Activated naive CD8-positive, alpha-beta T cell (primary cell): Measurements from ENCODE around the gene GNA12.

Source experiments
- H3K27ac Mint-ChIP-seq: one replicate; pipeline ENCODE4 v1.8.0; 2021; ENCODE audit warnings: mixed read lengths
- H3K27me3 Mint-ChIP-seq: one replicate; pipeline ENCODE4 v1.8.0; 2021; ENCODE audit warnings: mixed read lengths
- H3K36me3 Mint-ChIP-seq: one replicate; pipeline ENCODE4 v1.8.0; 2021; ENCODE audit warnings: mixed read lengths
- H3K4me1 Mint-ChIP-seq: one replicate; pipeline ENCODE4 v1.8.0; 2021; ENCODE audit warnings: low read depth, mixed read lengths
- H3K4me3 Mint-ChIP-seq: one replicate; pipeline ENCODE4 v1.8.0; 2021; ENCODE audit warnings: mild to moderate bottlenecking, mixed read lengths
- H3K9me3 Mint-ChIP-seq: one replicate; pipeline ENCODE4 v1.8.0; 2021; ENCODE audit warnings: low read depth, mixed read lengths

GNA12 gene

DNA sequence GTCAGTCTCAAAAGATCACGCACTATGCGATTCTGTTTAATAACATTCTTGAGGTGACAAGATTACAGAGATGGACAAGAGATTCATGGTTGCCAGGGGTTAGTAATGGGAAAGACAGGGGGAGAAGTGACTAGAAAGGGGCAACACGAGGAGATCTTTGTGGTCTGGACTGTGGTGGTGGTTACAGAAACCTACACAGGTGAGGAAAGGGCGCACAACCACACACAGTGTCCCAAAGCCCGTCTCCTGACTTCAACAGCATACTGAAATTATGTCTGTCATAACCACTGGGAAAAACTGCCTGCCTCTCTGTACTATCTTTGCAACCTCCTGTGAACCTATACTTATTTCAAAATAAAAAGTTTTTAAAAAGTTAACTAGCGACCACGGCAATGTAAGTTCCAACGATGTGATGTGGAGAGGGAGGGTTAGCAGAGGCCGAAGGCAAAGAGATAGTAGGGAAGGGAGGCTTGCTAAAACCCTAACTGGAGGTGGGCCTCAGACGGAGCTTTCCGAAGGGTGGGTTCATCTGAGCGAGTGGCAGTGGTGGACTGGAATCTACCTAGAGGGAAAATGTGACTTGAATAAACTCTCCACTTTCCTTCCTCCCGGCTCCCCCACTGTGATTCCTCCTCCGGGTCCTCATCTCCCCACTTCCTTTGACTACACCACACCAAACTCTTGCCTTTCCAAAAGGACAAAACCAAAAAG lies 43.7 kb downstream of the GNA12 start:
- Mint-ChIP-seq H3K27me3 (no peaks in the 10 kb centered on the region), H3K36me3 (peaks cover 2% of the 10 kb centered on the region), H3K4me1 (peaks cover 55% of the 10 kb centered on the region), H3K27ac (no peak overlapping the region), H3K9me3 (no peaks in the 10 kb centered on the region), H3K4me3 (no peak overlapping the region)

DNA sequence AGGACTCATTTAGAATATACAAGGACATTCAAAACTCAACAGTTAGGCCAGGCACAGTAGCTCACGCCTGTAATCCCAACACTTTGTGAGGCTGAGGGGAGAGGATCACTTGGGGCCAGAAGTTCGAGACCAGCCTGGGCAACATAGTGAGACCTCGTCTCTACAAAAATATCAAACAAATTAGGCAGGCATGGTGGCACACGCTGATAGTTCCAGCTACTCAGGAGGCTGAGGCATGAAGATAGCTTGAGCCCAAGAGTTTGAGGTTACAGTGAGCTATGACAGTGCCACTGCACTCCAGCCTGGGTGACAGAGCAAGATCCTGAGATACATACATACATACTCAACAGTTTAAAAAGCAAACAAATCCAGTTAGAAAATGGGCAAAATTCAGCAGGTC lies 44.9 kb downstream of the GNA12 start:
- Mint-ChIP-seq H3K27ac (no peak overlapping the region), H3K9me3 (no peaks in the 10 kb centered on the region), H3K36me3 (peaks cover 4% of the 10 kb centered on the region), H3K4me3 (no peak overlapping the region), H3K4me1 (peaks cover 55% of the 10 kb centered on the region), H3K27me3 (no peaks in the 10 kb centered on the region)

DNA sequence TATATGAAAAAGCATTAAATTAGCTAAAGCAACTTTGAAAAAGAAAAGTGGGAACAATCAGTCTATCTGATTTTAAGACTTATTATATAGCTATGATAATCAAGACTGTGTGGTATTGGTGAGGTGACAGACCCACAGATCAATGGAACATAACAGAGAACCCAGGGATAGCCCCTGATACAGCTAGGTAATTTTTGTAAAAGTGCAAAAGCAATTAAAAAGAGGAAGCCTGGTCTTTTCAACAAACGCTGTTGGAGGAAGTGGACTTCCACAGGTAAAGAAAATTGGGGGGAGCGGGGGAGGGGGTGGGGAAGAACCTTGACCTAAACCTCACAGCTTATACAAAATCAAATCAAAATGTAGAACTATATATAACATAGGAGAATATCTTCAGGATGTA lies 45.4 kb downstream of the GNA12 start:
- H3K27me3 Mint-ChIP-seq, result no peaks in the 10 kb centered on the region
- no peak overlapping the region for H3K27ac Mint-ChIP-seq
- no peaks in the 10 kb centered on the region for H3K9me3 Mint-ChIP-seq
- H3K4me1 Mint-ChIP-seq, result peaks cover 51% of the 10 kb centered on the region
- H3K36me3 Mint-ChIP-seq, result peaks cover 6% of the 10 kb centered on the region
- H3K4me3 Mint-ChIP-seq, result no peak overlapping the region

DNA sequence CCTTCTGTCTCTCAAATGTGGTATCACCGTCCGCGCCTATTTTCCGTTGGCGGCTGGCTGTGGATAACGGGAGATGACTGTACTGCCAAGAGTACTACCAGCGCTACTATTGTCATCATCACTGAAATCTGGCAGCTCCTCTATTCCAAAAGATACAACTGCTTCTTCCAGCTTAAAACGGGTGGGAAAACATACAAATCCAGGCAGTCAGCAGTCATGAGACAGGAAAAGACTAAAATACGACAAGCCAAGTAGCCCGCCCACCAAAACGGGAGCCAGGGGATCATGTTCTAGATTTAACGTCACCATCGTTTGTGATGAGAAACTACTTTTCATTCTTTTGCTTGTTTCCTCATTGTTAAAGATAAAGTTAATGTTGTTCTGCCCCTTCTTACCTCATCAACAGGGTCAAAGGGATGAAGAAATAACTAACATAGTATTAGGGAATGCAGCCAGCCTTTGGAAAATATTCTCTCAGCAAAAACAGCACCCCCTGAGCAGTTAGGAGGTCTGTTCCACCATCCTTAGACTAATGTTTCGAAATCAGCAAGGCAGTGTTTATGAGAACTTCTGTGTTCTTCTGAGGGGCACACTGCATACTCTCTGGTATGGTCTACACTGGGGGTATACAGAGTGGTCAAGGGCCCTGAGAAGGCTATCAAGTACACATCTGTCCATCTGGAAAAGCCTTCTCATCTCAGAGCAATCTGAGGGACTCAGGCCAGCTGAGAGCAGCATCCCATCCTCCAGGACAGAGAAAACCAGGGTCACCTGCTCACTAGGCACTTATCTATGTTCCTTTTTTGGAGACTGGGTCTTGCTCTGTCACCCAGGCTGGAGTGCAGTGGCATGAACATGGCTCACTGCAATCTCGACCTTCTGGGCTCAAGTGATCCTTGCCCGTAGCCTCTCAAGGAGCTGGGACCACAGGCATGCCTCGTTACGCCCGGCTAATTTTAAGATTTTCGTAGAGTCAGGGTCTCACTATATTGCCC lies 47.5 kb downstream of the GNA12 start:
- Mint-ChIP-seq H3K27me3 (no peaks in the 10 kb centered on the region), H3K9me3 (no peaks in the 10 kb centered on the region), H3K36me3 (peaks cover 15% of the 10 kb centered on the region), H3K27ac (no peak overlapping the region), H3K4me3 (no peak overlapping the region), H3K4me1 (peaks cover 35% of the 10 kb centered on the region)

DNA sequence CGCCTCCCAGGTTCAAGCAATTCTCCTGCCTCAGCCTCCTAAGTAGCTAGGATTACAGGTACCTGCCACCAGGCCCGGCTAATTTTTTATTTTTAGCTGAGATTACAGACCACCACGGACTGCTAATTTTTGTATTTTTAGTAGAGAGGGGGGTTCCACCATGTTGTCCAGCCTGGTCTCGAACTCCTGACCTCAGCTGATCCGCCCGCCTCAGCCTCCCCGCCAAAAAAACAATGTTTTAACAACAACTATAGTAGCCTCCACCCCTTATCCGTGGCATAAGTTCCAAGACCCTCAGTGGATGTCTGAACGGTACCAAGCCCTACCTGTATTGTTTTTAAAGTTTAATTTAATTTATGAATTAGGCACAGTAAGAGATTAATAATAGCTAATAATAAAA lies 48.2 kb downstream of the GNA12 start:
- no peaks in the 10 kb centered on the region for H3K9me3 Mint-ChIP-seq
- peaks cover 15% of the 10 kb centered on the region for H3K36me3 Mint-ChIP-seq
- no peak overlapping the region for H3K27ac Mint-ChIP-seq
- peaks cover 28% of the 10 kb centered on the region for H3K4me1 Mint-ChIP-seq
- no peak overlapping the region for H3K4me3 Mint-ChIP-seq
- no peaks in the 10 kb centered on the region for H3K27me3 Mint-ChIP-seq

DNA sequence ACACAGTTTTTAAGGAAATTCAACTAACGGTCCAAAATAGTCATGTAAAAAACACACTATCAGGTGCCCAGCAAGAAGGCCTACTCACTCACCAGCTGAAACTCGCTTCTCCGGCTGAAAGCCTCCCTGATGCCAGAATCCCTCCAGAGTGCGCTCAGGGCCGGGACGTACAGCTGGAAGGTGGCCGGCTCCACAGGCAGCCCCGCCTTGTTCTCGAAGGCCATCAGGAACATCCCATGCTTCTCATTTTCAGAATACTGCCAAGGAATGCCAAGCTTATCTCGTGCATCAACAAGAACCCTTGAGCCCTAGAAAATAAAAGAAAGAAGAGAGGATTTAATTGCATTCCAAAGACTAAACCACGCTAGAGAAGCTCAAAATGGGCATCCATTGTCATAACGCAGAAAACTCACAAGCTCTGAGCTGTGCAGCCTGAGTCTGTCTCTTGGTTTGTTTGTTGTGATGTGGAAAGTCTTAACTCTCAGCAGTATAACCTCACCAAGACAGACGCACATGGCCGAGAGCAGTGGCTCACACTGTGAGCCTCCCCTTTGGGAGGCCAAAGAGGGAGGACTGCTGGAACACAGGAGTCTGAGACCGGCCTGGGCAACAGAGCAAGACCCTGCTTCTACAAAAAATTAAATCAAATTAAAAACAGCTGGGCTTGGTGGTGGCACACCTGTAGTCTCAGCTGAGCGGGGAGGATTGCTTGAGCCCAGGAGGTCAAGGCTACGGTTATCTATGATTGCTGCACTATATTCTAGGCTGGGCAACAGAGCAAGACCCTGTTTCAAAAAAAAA lies 49.1 kb downstream of the GNA12 start:
- Mint-ChIP-seq H3K9me3 (no peaks in the 10 kb centered on the region), H3K27ac (no peak overlapping the region), H3K36me3 (peaks cover 15% of the 10 kb centered on the region), H3K4me3 (no peak overlapping the region), H3K4me1 (peaks cover 19% of the 10 kb centered on the region), H3K27me3 (no peaks in the 10 kb centered on the region)

DNA sequence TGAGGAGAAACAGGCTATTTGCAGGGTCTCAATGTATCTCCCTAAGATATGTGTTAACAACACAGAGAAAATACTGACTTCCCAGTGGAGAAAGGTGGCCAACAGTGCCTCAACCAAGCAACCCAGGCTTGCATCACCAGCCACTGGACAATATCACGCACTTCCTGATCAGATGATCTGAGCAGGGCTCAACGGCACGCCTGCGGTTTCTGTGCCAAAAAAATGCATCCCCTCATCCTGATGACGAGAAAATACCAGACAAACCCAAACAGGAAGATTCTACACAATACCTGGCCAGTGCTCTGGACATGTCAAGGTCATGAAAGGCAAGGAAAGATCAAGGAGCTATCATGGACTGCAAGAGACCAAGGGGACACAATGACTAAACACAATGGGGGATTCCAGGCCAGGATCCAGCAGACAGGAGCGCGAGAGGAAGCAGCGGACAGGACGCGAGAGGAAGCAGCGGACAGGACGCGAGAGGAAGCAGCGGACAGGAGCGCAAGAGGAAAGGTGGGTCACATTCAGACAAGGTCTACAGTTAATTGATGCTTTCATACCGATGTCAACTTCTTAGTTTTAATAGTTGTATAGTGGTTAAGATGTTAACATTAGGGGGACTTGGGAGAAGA lies 51.1 kb downstream of the GNA12 start:
- no peak overlapping the region for H3K4me3 Mint-ChIP-seq
- no peaks in the 10 kb centered on the region for H3K9me3 Mint-ChIP-seq
- H3K36me3 Mint-ChIP-seq, result peaks cover 17% of the 10 kb centered on the region
- no peak overlapping the region for H3K27ac Mint-ChIP-seq
- peaks cover 2% of the 10 kb centered on the region for H3K4me1 Mint-ChIP-seq
- H3K27me3 Mint-ChIP-seq, result no peaks in the 10 kb centered on the region

DNA sequence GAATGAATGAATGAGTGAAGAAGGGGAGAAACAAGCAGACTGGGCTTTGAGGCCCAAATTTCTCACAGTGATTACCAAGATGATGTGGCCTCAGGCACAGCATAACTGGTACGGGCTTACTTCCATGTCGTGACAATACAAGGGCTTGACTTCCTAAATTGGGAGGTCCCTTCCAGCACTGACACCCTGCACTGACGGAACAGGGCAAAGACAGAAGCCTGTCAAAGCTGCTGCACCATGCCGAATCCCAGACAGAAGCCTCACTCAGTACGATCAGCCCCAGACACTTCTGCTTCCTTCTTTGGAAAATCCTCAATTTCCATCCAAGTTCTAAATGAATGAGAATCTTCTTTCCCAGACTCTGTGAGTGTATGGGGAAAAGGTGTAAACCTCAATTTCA lies 51.9 kb downstream of the GNA12 start:
- Mint-ChIP-seq H3K36me3 (peaks cover 17% of the 10 kb centered on the region), H3K4me3 (no peak overlapping the region), H3K4me1 (no peaks in the 10 kb centered on the region), H3K27me3 (no peaks in the 10 kb centered on the region), H3K9me3 (no peaks in the 10 kb centered on the region), H3K27ac (no peak overlapping the region)

DNA sequence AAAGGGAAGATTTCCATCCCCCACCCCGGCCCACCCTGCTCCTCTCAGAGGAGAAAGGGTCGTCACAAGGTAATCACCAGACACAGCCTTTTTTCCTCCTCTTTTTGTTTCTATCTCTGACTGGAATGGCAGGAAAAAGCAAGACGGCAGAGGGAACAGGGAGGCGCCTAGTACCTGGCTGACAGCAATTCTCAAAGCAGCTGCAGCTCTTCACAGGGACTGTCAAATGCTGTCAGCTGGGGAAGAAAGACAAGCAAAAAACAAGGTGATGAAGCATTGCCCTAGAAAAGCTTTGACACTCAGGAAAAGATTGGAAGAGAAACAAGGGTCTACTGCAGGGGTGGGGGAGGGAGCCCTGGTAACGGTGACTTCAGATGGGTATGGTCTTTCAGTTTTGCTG lies 52.7 kb downstream of the GNA12 start:
- H3K9me3 Mint-ChIP-seq, result no peaks in the 10 kb centered on the region
- H3K27ac Mint-ChIP-seq, result no peak overlapping the region
- H3K4me3 Mint-ChIP-seq, result no peak overlapping the region
- H3K4me1 Mint-ChIP-seq, result no peaks in the 10 kb centered on the region
- no peaks in the 10 kb centered on the region for H3K27me3 Mint-ChIP-seq
- peaks cover 17% of the 10 kb centered on the region for H3K36me3 Mint-ChIP-seq

DNA sequence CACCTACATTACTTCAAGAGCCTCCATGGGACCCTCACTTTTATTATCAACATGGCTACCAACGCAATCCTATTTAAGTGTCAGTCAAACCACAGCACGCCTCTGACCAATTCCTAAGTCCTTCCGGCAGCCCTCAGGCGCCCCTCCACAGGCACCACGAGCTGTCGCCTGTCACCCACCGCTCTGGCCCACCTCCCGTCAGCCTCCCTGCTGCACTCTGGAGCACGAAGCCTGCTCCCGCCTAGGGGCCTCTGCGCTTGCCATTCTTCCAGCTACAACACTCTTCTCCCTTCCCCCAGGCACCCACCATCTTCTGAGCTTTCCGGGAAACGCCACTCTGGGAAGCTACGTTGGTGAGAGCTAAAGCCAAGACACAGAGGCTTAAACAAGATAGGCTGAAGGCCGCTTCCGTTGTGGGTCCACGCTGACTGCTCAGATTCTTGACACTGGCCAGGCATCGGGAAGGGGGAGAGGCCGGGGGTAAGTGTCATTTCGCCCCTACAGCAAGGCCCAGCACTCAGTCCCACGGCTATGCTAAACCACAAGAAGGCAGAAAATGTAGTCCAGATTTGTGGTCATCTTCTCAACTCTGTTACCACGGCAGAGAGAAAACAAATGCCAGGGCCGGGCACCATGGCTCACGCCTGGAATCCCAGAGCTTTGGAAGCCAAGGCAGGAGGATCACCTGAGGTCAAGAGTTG lies 56.7 kb downstream of the GNA12 start:
- peaks cover 15% of the 10 kb centered on the region for H3K36me3 Mint-ChIP-seq
- no peaks in the 10 kb centered on the region for H3K27me3 Mint-ChIP-seq
- H3K27ac Mint-ChIP-seq, result no peak overlapping the region
- H3K4me1 Mint-ChIP-seq, result peaks cover 8% of the 10 kb centered on the region
- H3K9me3 Mint-ChIP-seq, result peaks cover 2% of the 10 kb centered on the region
- no peak overlapping the region for H3K4me3 Mint-ChIP-seq

DNA sequence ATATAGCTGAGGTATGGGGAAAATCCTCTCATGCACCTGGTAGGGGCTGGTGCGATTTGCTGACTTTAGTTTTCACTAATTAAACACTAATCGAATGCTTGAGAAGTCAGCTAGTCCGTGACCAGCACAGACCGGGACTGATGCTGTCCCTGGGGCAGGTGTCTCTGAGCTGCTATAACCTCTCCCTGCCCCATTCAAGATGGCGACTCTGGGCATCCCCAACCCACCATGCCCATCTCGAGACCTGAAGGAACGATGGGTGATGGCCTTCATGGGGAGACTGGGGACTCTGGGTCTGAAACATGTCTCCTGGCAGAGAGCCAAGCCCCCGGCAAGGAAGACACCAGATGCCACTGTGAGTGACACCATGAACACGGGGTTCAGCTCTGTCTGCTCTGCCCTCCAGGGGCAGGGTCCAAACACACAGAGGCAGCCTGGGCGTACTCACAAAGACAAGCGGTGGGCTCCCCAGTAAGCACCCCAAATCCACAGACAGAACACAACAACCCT lies 57.4 kb downstream of the GNA12 start:
- H3K27me3 Mint-ChIP-seq, result no peaks in the 10 kb centered on the region
- H3K4me1 Mint-ChIP-seq, result peaks cover 14% of the 10 kb centered on the region
- H3K9me3 Mint-ChIP-seq, result peaks cover 4% of the 10 kb centered on the region
- no peak overlapping the region for H3K4me3 Mint-ChIP-seq
- no peak overlapping the region for H3K27ac Mint-ChIP-seq
- H3K36me3 Mint-ChIP-seq, result peaks cover 16% of the 10 kb centered on the region

DNA sequence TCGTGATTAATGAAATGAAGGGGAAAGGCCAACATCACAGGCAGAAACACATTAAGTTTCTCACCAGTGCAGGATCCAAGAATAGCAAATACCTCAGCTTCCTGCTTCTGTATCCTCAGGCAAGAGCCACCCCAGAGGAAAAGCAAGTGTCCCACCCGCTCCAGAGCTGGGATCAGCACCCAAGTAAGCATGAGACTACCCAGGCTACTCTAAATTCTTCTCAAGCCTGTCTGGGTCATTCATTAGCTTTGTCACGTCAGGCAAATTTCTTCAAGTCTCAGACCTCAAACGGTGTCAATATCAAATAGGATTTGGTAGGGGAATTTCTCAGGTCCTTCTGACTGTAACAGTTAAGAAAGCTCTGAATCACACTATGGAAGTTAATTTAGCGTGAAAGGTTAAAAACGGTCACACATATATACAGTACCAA lies 59.0 kb downstream of the GNA12 start:
- Mint-ChIP-seq H3K27me3 (no peaks in the 10 kb centered on the region), H3K27ac (no peak overlapping the region), H3K4me1 (peaks cover 19% of the 10 kb centered on the region), H3K9me3 (peaks cover 4% of the 10 kb centered on the region), H3K4me3 (no peak overlapping the region), H3K36me3 (peaks cover 17% of the 10 kb centered on the region)

DNA sequence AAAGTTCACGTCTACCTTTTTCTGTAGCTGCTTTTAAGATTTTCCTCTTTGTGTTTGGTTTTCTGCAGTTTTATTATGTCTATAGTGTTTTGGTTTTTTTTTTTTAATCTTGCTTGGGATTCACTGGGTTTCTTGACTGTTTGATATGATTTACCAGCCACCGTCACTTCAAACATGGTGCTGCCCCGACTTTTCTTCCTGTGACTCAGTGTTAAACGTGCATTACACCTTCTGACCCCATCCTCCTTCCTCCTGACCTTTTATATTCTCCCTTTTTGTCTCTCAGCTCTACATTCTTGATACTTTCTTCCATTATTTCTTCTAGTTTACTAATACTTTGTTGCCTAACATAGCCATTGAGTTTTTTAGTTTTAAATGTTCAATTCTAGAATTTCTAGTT lies 61.5 kb downstream of the GNA12 start:
- H3K4me1 Mint-ChIP-seq, result peaks cover 19% of the 10 kb centered on the region
- peaks cover 4% of the 10 kb centered on the region for H3K9me3 Mint-ChIP-seq
- peak overlapping the region; percentile 17 for H3K4me3 Mint-ChIP-seq
- H3K27ac Mint-ChIP-seq, result peak overlapping the region; percentile 14
- H3K36me3 Mint-ChIP-seq, result peaks cover 17% of the 10 kb centered on the region
- no peaks in the 10 kb centered on the region for H3K27me3 Mint-ChIP-seq

DNA sequence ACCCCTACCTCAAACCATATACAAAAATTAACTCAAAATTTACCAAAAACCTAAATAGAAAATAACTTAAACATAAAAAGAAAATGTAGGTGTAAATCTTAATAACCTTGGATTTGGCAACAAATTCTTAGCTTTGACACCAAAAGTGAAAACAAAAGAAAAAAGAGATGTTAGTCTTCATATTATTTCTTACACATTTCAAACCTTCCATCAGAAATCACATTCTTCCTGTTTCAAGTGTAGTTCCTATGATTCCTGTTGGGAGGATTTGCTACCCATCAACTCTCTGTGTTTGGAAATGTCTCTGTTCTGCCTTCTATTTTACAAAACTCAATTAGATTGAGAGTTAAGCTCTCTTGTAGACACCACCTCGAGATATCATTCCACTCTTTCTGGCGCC lies 62.0 kb downstream of the GNA12 start:
- no peak overlapping the region for H3K27ac Mint-ChIP-seq

More for the DNA sequence above, 62.0 kb downstream of the GNA12 start:
- peaks cover 17% of the 10 kb centered on the region for H3K36me3 Mint-ChIP-seq
- H3K4me1 Mint-ChIP-seq, result peaks cover 19% of the 10 kb centered on the region
- peak overlapping the region; percentile 17 for H3K4me3 Mint-ChIP-seq
- no peaks in the 10 kb centered on the region for H3K27me3 Mint-ChIP-seq
- H3K9me3 Mint-ChIP-seq, result peaks cover 4% of the 10 kb centered on the region
